ENCODE results near the gene NDUFV1.
"Not testable (repeated sequence)": the region's sequence is repeated elsewhere in the genome, so short reads cannot be mapped to it uniquely, and the experiment has no call there.

NDUFV1 gene

GRCh38 chr11:67612751-67613150 lies 6.0 kb downstream of the NDUFV1 start:
- no peak for DNase-seq

GRCh38 chr11:67613313-67613959 lies 6.7 kb downstream of the NDUFV1 start:
- no peak for DNase-seq

GRCh38 chr11:67613960-67614715 lies 7.4 kb downstream of the NDUFV1 start:
- DNase-seq = no peak

GRCh38 chr11:67614730-67615714 lies 8.3 kb downstream of the NDUFV1 start:
- DNase-seq = no peak

- DNase-seq = no peak
Observed at GRCh38 chr11:67615728-67616430, 9.1 kb downstream of the NDUFV1 start.

GRCh38 chr11:67616431-67617242 lies 9.9 kb downstream of the NDUFV1 start:
- no peak for DNase-seq

- no peak for DNase-seq
Observed at GRCh38 chr11:67617243-67617953, 10.7 kb downstream of the NDUFV1 start.

- DNase-seq = not testable (repeated sequence)
Observed at GRCh38 chr11:67618901-67619659, 12.3 kb downstream of the NDUFV1 start.

- DNase-seq = not testable (repeated sequence)
Observed at GRCh38 chr11:67619683-67620618, 13.2 kb downstream of the NDUFV1 start.

GRCh38 chr11:67620621-67621020 lies 13.9 kb downstream of the NDUFV1 start:
- DNase-seq = not testable (repeated sequence)

- DNase-seq = not testable (repeated sequence)
Observed at GRCh38 chr11:67621928-67622327, 15.2 kb downstream of the NDUFV1 start.

GRCh38 chr11:67622905-67623304 lies 16.2 kb downstream of the NDUFV1 start:
- not testable (repeated sequence) for DNase-seq

- not testable (repeated sequence) for DNase-seq
Observed at GRCh38 chr11:67623795-67624194, 17.1 kb downstream of the NDUFV1 start.

GRCh38 chr11:67626131-67626833 lies 19.5 kb downstream of the NDUFV1 start:
- DNase-seq = not testable (repeated sequence)

- DNase-seq = no peak
Observed at GRCh38 chr11:67626970-67627369, 20.2 kb downstream of the NDUFV1 start.

GRCh38 chr11:67627441-67627811 lies 20.7 kb downstream of the NDUFV1 start:
- DNase-seq = no peak

- no peak for DNase-seq
Observed at GRCh38 chr11:67627812-67628624, 21.3 kb downstream of the NDUFV1 start.
